ENCODE results near the gene GOPC. TPM values are rescaled to one million over a fixed set of nuclear protein-coding genes. Genes with fewer than 3 reads are reported as not detected.

The GOPC gene
- total RNA-seq, 1 donor from 2014 or later: 46.1 TPM

GRCh38 chr6:117550618-117551242, 51.6 kb downstream of the GOPC start:
- Mint-ChIP-seq H3K9me3 (no peaks in the 10 kb centered on the region), H3K36me3 (peaks cover 16% of the 10 kb centered on the region), H3K27me3 (ENCODE audit: low read depth) (no peaks in the 10 kb centered on the region), H3K4me1 (peaks cover 29% of the 10 kb centered on the region), H3K4me3 (no peak overlapping the region), H3K27ac (peak overlapping the region; percentile 74)
- DNase-seq (ENCODE audit: low spot score in 2 of 2, unreplicated experiment in 2 of 2): no peak
- no peak for TF ChIP-seq CTCF (IDR thresholded peaks at IDR 0.05; ENCODE audit: unreplicated experiment)

GRCh38 chr6:117550078-117550600, 52.2 kb downstream of the GOPC start:
- no peak overlapping the region for H3K4me3 Mint-ChIP-seq
- peaks cover 35% of the 10 kb centered on the region for H3K4me1 Mint-ChIP-seq

GRCh38 chr6:117549611-117550010, 52.7 kb downstream of the GOPC start:
- TF ChIP-seq CTCF (IDR thresholded peaks at IDR 0.05; ENCODE audit: unreplicated experiment): no peak
- Mint-ChIP-seq H3K4me3 (no peak overlapping the region), H3K4me1 (peaks cover 38% of the 10 kb centered on the region), H3K27ac (peak overlapping the region; percentile 79), H3K36me3 (peaks cover 16% of the 10 kb centered on the region), H3K27me3 (ENCODE audit: low read depth) (no peaks in the 10 kb centered on the region), H3K9me3 (no peaks in the 10 kb centered on the region)
- no peak for DNase-seq (ENCODE audit: low spot score in 2 of 2, unreplicated experiment in 2 of 2)

More at GRCh38 chr6:117550078-117550600, 52.2 kb downstream of the GOPC start:
- TF ChIP-seq CTCF (IDR thresholded peaks at IDR 0.05; ENCODE audit: unreplicated experiment): no peak
- peak overlapping the region; percentile 74 for H3K27ac Mint-ChIP-seq
- peaks cover 16% of the 10 kb centered on the region for H3K36me3 Mint-ChIP-seq
- H3K9me3 Mint-ChIP-seq: no peaks in the 10 kb centered on the region
- DNase-seq (ENCODE audit: low spot score in 2 of 2, unreplicated experiment in 2 of 2): no peak
- H3K27me3 Mint-ChIP-seq (ENCODE audit: low read depth): no peaks in the 10 kb centered on the region

GRCh38 chr6:117548797-117549301, 53.5 kb downstream of the GOPC start:
- no peaks in the 10 kb centered on the region for H3K9me3 Mint-ChIP-seq
- peaks cover 16% of the 10 kb centered on the region for H3K36me3 Mint-ChIP-seq
- H3K27me3 Mint-ChIP-seq (ENCODE audit: low read depth): no peaks in the 10 kb centered on the region
- no peak for TF ChIP-seq CTCF (IDR thresholded peaks at IDR 0.05; ENCODE audit: unreplicated experiment)
- DNase-seq (ENCODE audit: low spot score in 2 of 2, unreplicated experiment in 2 of 2): no peak
- peaks cover 38% of the 10 kb centered on the region for H3K4me1 Mint-ChIP-seq
- peak overlapping the region; percentile 79 for H3K27ac Mint-ChIP-seq
- H3K4me3 Mint-ChIP-seq: no peak overlapping the region

- DNase-seq (ENCODE audit: low spot score in 2 of 2, unreplicated experiment in 2 of 2): no peak
- peaks cover 16% of the 10 kb centered on the region for H3K36me3 Mint-ChIP-seq
- H3K27ac Mint-ChIP-seq: peak overlapping the region; percentile 54
- H3K27me3 Mint-ChIP-seq (ENCODE audit: low read depth): no peaks in the 10 kb centered on the region
- TF ChIP-seq CTCF (IDR thresholded peaks at IDR 0.05; ENCODE audit: unreplicated experiment): no peak
- H3K4me3 Mint-ChIP-seq: no peak overlapping the region
- no peaks in the 10 kb centered on the region for H3K9me3 Mint-ChIP-seq
- peaks cover 38% of the 10 kb centered on the region for H3K4me1 Mint-ChIP-seq
These were observed 54.4 kb downstream of the GOPC start for GRCh38 chr6:117547688-117548621.
